Measurements from ENCODE around the gene NUCB2.

Gene NUCB2

DNA sequence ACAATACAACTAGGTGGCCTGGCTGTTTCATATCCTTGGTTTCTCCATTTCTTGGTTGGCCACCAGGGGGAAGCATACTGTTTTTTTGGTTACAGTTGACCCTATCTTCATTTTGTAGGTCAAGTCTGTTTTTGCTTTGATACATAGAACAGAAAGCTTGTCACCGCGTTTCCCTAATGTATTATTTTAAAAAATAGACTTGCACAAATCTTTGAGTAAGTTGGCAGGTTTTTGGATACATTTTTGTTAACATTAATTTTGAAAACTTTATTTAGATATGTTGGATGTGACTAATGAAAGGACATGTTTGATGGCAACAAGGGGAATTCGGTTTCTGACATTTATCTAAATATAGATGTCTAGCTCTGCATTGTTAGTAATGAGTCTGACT, 78.1 kb downstream of the NUCB2 start:
- Histone ChIP-seq H3K4me2 (ENCODE audit: low read length) (peak overlapping the region; percentile 74), H3K27ac (ENCODE audit: low read depth, low read length) (peak overlapping the region; percentile 95), H3K4me1 (ENCODE audit: control insufficient read depth, low read length) (peaks cover 46% of the 10 kb centered on the region), H3K9me2 (replicated peaks; ENCODE audit: control insufficient read depth, low read length) (no peaks in the 10 kb centered on the region), H4K20me1 (ENCODE audit: control insufficient read depth, insufficient read depth, low read depth, low read length) (no peaks in the 10 kb centered on the region; the same call in 1 of the 2 replicates), H3K36me3 (ENCODE audit: control insufficient read depth, low read length) (peaks cover 66% of the 10 kb centered on the region), H3K4me3 (ENCODE audit: low read length) (peak overlapping the region; percentile 77), H3K79me2 (ENCODE audit: control insufficient read depth, low read length) (peaks cover 74% of the 10 kb centered on the region), H3F3A (ENCODE audit: control insufficient read depth, insufficient read depth) (peaks cover 23% of the 10 kb centered on the region), H3K27me3 (ENCODE audit: control insufficient read depth, low read length) (peaks cover 3% of the 10 kb centered on the region; the same call in 1 of the 2 replicates), H3K9me3 (ENCODE audit: control insufficient read depth, insufficient read depth, low read length) (no peaks in the 10 kb centered on the region)
- TF ChIP-seq, protein P1, sequence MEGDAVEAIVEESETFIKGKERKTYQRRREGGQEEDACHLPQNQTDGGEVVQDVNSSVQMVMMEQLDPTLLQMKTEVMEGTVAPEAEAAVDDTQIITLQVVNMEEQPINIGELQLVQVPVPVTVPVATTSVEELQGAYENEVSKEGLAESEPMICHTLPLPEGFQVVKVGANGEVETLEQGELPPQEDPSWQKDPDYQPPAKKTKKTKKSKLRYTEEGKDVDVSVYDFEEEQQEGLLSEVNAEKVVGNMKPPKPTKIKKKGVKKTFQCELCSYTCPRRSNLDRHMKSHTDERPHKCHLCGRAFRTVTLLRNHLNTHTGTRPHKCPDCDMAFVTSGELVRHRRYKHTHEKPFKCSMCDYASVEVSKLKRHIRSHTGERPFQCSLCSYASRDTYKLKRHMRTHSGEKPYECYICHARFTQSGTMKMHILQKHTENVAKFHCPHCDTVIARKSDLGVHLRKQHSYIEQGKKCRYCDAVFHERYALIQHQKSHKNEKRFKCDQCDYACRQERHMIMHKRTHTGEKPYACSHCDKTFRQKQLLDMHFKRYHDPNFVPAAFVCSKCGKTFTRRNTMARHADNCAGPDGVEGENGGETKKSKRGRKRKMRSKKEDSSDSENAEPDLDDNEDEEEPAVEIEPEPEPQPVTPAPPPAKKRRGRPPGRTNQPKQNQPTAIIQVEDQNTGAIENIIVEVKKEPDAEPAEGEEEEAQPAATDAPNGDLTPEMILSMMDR (IDR thresholded peaks at IDR 0.05; ENCODE audit: low read depth, low read length, poor library complexity, severe bottlenecking), result peak; percentile 61
- no peak for TF ChIP-seq EZH2phosphoT487 (IDR thresholded peaks at IDR 0.05; ENCODE audit: borderline replicate concordance, low read length)

DNA sequence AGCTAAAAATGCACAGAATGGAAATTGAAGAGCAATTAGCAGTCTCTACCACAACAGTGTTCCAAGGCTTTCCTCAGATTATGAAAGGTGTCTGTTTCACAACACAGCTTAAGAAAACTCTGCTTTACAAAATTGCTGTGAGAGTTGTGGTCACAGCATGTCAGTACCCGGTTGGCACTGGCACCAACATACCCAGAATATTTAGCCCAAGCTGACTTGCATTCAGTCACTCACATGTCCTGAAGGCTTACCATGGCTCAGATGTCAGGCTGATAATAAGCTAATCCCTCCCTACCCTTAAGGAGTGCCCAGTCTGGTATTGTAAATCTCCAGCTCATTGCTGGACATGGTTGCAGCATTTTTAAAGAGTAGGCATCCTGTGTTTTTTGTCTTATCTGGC, 90.0 kb downstream of the NUCB2 start:
- Histone ChIP-seq H3K9me3 (ENCODE audit: control insufficient read depth, insufficient read depth, low read length) (peaks cover 46% of the 10 kb centered on the region), H4K20me1 (ENCODE audit: control insufficient read depth, insufficient read depth, low read depth, low read length) (no peaks in the 10 kb centered on the region), H3K4me2 (ENCODE audit: low read length) (no peak overlapping the region), H3F3A (ENCODE audit: control insufficient read depth, insufficient read depth) (no peaks in the 10 kb centered on the region), H3K36me3 (ENCODE audit: control insufficient read depth, low read length) (peaks cover 95% of the 10 kb centered on the region), H3K9me2 (replicated peaks; ENCODE audit: control insufficient read depth, low read length) (no peaks in the 10 kb centered on the region), H3K4me1 (ENCODE audit: control insufficient read depth, low read length) (no peaks in the 10 kb centered on the region), H3K79me2 (ENCODE audit: control insufficient read depth, low read length) (peaks cover 63% of the 10 kb centered on the region), H3K27ac (ENCODE audit: low read depth, low read length) (no peak overlapping the region), H3K4me3 (ENCODE audit: low read length) (no peak overlapping the region), H3K27me3 (ENCODE audit: control insufficient read depth, low read length) (no peaks in the 10 kb centered on the region)
- no peak for TF ChIP-seq EZH2phosphoT487 (IDR thresholded peaks at IDR 0.05; ENCODE audit: borderline replicate concordance, low read length)
- TF ChIP-seq, protein P1 (IDR thresholded peaks at IDR 0.05; ENCODE audit: low read depth, low read length, poor library complexity, severe bottlenecking), result no peak

DNA sequence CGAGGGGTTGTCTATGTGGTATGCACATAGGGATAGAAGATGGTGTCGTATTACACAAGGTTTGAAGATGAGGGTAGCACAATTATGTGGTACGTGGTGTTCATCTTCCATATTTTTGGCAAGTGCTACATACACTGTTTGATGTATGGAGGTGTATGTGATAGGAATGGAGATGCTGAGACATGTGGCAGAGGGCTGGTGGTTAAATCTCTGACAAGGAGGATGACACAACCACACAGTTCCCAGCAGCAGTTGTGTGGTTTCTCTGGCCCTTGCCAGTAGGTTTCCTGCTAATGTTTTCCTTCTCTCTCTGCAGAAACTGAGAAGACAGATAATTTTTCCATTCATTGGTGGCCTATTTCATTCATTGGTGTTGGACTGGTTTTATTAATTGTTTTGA, 92.0 kb downstream of the NUCB2 start:
- no peak overlapping the region for H3K4me3 ChIP-seq (ENCODE audit: low read length)
- no peaks in the 10 kb centered on the region for H3K9me2 ChIP-seq (replicated peaks; ENCODE audit: control insufficient read depth, low read length)
- no peak for TF ChIP-seq EZH2phosphoT487 (IDR thresholded peaks at IDR 0.05; ENCODE audit: borderline replicate concordance, low read length)
- TF ChIP-seq, protein P1 (IDR thresholded peaks at IDR 0.05; ENCODE audit: low read depth, low read length, poor library complexity, severe bottlenecking), result no peak
- H3K9me3 ChIP-seq (ENCODE audit: control insufficient read depth, insufficient read depth, low read length), result peaks cover 55% of the 10 kb centered on the region
- H3K4me2 ChIP-seq (ENCODE audit: low read length), result no peak overlapping the region
- no peaks in the 10 kb centered on the region for H4K20me1 ChIP-seq (ENCODE audit: control insufficient read depth, insufficient read depth, low read depth, low read length)
- H3K36me3 ChIP-seq (ENCODE audit: control insufficient read depth, low read length), result peaks cover 100% of the 10 kb centered on the region
- no peaks in the 10 kb centered on the region for H3K27me3 ChIP-seq (ENCODE audit: control insufficient read depth, low read length)
- H3K27ac ChIP-seq (ENCODE audit: low read depth, low read length), result no peak overlapping the region
- H3K4me1 ChIP-seq (ENCODE audit: control insufficient read depth, low read length), result no peaks in the 10 kb centered on the region
- no peaks in the 10 kb centered on the region for H3F3A ChIP-seq (ENCODE audit: control insufficient read depth, insufficient read depth)
- peaks cover 46% of the 10 kb centered on the region for H3K79me2 ChIP-seq (ENCODE audit: control insufficient read depth, low read length)

Data from DOHH2 (cell line).